Effector CD4-positive, alpha-beta T cell (primary cell): ENCODE results near the gene MBOAT1.
"Not testable (repeated sequence)": the region's sequence is repeated elsewhere in the genome, so short reads cannot be mapped to it uniquely, and the experiment has no call there.

Experiments used
- DNase-seq: peaks from one replicate; pipeline ENCODE4 v3.0.0-alpha.2; 2020

The MBOAT1 gene

GRCh38 chr6:20168690-20169089 is 43.6 kb downstream of the MBOAT1 start:
- DNase-seq: no peak

GRCh38 chr6:20167601-20168000 is 44.7 kb downstream of the MBOAT1 start:
- no peak for DNase-seq

DNA sequence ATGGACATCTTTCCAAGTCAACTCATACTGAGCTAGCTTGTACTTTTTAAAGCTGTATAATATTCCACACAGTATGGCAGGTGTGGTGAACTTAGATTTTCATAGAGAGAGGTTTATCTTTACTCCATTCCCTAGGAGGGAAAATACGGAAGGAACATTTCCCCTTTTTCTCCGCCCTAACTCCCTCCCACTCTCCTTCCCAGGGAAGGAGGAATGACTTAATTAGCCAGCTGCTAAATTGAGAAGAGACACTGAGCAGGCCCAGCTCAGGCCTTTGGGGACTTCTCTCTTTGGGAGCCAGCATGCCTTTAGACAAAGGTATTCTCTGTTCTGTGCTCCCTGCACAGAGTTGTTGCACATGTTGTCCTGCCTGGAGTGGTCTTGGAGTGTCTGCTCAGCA is 46.1 kb downstream of the MBOAT1 start:
- no peak for DNase-seq

DNA sequence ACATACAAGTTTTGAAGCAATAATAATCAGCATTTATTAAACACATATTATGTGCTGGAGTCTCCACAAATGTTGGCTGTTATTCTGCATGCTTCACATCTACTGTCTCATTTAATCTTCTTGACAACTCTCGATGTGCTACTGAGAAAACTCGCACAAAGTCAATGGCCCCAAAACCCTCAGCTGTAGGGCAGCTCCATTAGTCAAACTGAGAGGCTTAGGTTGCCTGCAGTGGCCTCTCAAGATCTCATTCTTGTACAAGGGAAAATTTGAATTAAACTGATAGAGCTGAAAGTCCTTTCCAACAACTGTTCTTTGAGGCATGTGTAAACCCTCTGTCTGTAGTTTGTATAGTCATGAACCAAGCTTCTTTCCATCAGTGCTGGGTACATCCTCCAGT is 49.8 kb downstream of the MBOAT1 start:
- DNase-seq: no peak

- DNase-seq: no peak
These were observed 51.6 kb downstream of the MBOAT1 start for GRCh38 chr6:20160541-20161283.

DNA sequence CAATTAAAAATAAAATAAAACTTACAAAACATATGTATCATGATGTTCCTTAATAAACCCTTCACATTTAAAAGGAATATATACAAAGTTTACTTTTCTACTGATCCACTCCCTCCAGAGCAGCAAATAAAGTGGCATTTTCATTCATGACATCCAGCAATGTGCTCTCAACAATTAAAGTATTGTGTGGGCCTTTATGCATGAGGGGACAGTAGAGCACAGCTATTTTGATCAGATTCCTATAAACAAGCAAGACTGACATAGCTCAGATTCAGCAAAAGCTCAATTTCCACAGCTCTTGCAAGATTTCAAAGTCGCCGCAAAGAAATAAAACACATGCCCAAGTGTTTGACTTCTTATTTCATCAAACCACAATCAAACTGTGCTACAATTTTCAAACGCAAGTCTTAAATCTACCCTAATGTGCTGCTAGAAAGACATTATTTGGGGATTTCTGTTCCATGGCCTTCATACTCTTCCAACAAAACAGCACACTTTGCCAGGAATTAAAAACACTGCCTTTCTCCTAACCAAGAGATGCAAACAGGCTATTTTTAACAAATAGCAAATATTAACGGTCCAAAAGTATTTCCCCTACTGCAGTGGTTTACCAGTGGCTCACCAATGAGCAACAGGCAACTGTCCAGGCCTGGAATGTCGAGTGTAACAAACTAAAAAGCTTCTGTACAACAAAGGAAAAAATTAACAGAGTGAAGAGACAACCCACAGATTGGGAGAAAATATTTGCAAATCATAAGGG is 52.3 kb downstream of the MBOAT1 start:
- no peak for DNase-seq

DNA sequence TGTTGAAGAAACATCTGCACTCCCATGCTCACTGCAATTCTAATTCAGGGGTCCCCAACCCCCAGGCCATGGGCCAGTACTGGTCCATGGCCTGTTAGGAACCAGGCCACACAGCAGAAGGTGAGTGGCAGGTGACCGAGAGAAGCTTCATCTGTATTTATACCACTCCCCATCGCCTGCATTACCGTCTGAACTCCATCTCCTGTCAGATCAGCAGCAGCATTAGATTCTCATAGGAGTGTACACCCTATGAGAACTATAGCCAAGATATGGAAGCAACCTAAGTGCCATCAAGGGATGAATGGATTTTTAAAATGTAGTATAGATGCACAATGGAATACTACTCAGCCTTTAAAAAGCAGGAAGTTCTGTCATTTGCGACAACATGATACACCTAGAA is 53.2 kb downstream of the MBOAT1 start:
- no peak for DNase-seq

- DNase-seq: no peak
These were observed 53.6 kb downstream of the MBOAT1 start for GRCh38 chr6:20158676-20159075.

DNA sequence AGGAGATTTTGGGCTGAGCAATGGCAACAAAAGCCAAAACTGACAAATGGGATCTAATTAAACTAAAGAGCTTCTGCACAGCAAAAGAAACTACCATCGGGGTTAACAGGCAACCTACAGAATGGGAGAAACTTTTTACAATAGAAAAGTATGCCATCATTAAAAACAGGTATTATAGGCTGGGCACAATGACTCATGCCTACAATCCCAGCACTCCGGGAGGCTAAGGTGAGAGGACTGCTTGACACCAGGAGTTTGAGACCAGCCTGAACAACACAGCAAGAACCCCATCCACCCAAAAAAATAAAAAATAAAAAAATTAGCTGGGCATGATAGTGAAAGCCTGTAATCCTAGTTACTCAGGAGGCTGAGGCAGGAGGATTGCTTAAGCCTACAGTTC is 55.4 kb downstream of the MBOAT1 start:
- no peak for DNase-seq

GRCh38 chr6:20154753-20155152 is 57.5 kb downstream of the MBOAT1 start:
- no peak for DNase-seq

GRCh38 chr6:20153194-20153593 is 59.1 kb downstream of the MBOAT1 start:
- no peak for DNase-seq

DNA sequence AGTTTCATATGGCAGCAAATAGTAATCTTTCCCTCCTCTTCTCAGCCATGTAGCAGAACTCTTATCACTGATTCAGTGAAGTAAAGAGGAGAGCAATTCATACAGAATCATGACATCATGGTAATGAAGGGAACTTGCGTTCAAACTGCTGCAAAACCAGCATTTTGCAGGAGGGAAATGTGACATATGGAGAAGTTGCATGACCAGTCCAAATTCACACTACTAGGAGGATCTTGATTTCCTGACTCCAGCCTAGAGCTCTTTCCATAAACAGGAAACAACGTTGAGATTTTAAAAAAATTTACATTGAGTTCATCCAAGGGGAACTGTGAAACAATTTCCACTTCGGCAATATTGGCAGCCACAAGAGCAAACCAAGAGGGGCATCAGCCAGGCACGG is 63.8 kb downstream of the MBOAT1 start:
- no peak for DNase-seq

DNA sequence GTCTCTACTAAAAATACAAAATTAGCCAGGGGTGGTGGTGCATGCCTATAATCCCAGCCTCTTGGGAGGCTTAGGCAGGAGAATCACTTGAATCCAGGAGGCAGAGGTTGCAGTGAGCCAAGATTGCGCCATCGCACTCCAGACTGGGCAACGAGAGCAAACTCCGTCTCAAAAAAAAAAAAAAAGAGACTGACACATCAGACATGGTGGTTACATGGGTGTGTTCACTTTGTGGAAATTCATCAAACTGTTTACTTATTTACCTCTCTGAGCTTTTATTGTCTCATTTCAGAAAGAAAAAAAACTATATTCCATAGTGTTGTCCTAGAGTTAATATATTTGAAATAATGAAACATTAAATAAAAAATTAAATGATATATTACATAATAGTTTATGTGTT is 64.8 kb downstream of the MBOAT1 start:
- DNase-seq: no peak

DNA sequence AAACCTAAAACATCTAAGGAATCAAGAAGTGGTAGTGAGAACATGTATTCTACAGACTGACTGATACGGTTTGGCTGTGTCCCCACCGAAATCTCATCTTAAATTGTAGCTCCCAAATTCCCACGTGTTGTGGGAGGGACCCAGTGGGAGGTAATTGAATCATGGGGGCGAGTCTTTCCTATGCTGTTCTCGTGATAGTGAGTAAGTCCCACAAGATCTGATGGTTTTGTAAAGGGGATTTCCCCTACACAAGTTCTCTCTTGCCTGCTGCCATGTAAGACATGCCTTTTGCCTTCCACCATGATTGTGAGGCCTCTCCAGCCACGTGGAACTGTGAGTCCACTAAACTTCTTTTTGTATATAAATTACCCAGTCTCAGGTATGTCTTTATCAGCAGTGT is 65.4 kb downstream of the MBOAT1 start:
- DNase-seq: not testable (repeated sequence)

GRCh38 chr6:20146291-20146690 is 66.0 kb downstream of the MBOAT1 start:
- no peak for DNase-seq

GRCh38 chr6:20142866-20143265 is 69.4 kb downstream of the MBOAT1 start:
- DNase-seq: no peak

GRCh38 chr6:20141931-20142330 is 70.3 kb downstream of the MBOAT1 start:
- no peak for DNase-seq

GRCh38 chr6:20139127-20139963 is 72.9 kb downstream of the MBOAT1 start:
- DNase-seq: not testable (repeated sequence)

GRCh38 chr6:20137837-20138236 is 74.4 kb downstream of the MBOAT1 start:
- DNase-seq: no peak

DNA sequence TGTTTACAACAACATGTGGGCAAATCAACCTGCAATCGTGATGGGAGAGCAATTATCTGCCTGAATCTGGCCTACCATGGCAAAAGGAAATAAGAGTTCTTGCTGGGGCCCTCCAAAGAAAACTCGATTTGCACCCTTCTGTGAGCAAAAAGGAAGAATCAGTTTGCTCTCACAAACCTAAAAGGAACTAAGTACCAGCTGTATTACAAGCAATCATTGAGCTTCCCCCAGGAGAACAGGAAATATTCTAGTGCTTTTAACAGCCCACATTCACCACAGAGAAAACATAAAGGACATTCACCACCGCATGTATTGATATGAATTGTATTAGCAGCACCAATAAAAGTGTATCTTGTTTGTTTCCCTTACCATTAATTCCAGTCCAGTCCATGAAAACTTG is 75.0 kb downstream of the MBOAT1 start:
- no peak for DNase-seq

- DNase-seq: no peak
These were observed 76.5 kb downstream of the MBOAT1 start for GRCh38 chr6:20135677-20136268.

- no peak for DNase-seq
These were observed 77.7 kb downstream of the MBOAT1 start for GRCh38 chr6:20134613-20135012.
